Putamen (tissue), 1 donor: ENCODE measurements around the gene CEBPB.
"Not testable (repeated sequence)": the region's sequence is repeated elsewhere in the genome, so short reads cannot be mapped to it uniquely, and the experiment has no call there.

ENCODE experiments used
- DNase-seq: peaks from one replicate; pipeline ENCODE4 v3.0.0-alpha.2; 2016; ENCODE audit warnings: low spot score

Gene CEBPB

DNA sequence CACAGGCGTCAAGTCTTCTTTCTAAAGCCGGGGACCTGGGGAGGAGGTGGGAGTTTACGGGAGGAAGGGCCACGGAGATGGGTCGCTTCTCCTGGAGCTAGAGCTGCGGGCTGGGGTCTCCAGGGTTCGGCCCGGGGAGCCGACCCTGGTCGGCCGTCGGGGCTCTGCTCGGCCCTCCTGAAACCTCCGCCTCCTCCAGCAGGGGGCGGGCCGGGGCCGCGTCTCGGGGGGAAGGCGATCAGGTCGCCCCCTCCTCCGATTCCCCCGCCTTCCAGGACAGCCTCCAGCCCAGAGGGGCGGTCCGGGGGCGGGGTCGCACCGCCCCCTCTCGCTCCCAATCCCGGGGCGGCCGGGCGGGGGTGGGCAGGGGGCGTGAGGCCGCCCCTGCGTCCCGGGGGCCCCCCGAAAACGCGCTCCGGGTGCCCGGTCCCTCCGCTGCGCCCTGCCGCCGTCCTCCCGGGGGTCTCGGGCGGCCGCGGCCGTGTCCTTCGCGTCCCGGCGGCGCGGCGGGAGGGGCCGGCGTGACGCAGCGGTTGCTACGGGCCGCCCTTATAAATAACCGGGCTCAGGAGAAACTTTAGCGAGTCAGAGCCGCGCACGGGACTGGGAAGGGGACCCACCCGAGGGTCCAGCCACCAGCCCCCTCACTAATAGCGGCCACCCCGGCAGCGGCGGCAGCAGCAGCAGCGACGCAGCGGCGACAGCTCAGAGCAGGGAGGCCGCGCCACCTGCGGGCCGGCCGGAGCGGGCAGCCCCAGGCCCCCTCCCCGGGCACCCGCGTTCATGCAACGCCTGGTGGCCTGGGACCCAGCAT lies at the start of gene CEBPB:
CEBPB (plus strand) TSS at position 580 of the 814 bp plus-strand sequence; CDS start at position 784, 204 bp downstream.
- DNase-seq, result peak; percentile 58

- DNase-seq, result no peak
Measured at GRCh38 chr20:50141018-50141675, 49.5 kb upstream of the CEBPB start.

DNA sequence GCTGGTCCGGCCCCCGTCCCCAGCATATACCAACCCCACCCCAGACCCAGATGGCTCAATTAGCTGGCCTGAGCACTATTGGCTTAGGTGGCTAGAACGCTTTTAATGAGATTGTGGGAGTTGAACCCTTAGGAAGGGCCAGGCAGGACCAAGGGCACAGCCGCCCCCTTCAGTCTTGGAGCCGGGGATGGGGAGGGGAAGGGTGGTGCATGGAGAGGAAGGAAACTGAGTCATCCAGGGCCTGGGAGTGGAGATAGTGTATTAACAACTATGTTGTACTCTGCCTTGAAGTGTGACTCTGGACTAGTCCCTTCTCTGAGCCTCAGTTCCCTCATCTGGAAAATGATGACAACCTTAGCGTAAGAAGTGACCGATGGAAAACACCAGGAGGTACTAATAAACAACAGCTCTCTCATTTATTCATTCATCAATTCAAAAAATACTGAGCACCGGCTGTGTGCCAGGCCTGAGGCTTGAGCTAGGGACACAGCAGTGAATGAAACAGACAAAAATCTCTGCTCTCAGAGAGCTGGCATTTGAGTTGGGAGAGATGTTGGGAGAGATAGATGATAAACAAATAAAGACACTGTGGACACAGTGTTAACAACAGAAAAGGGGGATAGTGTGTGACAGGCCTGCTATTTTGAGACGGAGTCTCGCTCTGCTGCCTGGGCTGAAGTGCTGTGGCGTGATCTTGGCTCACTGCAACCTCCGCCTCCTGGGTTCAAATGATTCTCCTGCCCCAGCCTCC lies 48.6 kb upstream of the CEBPB start:
- no peak for DNase-seq

- no peak for DNase-seq
Measured at GRCh38 chr20:50142812-50143211, 47.8 kb upstream of the CEBPB start.

- no peak for DNase-seq
Measured at GRCh38 chr20:50144362-50144761, 46.3 kb upstream of the CEBPB start.

DNA sequence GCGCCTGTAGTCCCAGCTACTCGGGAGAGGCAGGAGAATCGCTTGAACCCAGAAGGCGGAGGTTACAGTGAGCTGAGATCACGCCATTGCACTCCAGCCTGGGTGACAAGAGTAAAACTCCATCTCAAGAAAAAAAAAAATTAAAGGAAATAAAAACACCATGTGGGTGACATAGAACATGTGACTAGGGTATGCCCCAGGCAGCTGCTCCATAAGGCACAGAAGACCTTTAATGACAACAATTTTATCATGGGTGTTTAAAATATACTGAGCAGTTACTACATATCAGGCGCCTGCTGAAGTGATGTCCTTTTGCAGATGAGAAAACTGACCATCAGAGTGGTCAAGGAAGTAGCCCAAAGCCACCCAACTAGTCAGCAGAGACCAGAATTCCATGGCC lies 45.1 kb upstream of the CEBPB start:
- DNase-seq, result no peak

DNA sequence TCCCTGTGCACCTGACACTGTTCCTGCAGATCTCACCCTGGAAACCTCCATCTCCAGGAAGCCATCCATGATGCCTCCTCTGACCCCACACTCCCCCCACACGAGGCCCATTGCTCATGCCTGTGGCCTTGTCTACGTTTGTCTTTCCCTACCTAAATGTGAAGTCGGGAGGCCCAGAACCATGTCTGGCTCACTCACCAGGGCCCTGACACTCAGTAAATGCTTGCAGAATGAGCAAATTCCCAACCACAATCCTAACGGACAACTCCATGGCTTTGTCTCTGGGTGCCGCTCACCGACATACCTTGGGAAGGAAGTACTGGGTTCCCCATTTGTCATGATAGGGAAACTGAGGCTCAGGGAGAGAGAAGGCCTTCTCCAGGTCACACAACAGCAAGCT lies 44.4 kb upstream of the CEBPB start:
- DNase-seq, result no peak

DNA sequence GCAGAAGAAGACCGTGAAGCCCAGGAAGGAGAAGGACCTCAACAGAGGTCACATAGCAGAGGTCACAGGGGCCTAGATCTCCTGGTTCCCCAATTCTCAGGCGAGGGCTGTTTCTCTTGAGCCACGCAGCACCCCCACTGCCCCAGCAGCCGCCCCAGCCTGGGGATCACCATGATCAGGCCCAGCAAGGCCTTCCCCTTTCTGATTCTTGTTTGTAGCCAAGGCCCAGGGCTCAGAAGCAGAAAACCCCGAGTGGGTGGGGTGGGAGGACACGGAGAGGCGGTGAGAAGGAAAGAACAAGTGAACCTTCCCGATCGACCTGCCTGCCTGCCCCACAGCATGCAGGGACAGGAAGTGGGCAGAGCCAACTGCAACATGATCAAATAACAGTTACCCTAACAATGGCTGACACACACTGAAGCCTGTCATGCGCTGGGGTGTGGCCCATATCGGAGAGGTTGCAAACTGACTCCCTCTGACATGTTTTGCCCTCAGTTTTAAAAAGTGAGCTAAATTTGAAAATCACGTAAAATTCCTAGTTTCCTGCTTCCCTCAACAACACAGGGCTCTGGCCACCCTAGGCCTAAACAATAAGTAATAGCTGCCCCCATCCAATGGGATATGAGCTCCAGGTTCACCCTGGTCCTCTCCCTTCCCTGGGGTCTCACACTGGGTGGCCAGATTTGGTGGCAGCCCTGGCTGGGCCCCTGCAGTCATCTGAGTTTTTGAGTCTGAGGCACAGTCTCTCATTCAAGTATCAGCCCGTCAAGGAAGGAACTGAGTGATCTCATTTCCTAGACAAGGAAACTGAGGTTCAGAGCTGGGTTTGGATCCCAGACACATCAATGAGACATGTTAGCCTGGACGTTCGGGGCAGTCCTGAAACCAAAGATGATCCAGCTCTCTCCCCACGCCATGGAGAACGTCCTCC lies 43.6 kb upstream of the CEBPB start:
- DNase-seq, result no peak

- DNase-seq, result no peak
Measured at GRCh38 chr20:50149481-50150254, 41.0 kb upstream of the CEBPB start.

- DNase-seq, result no peak
Measured at GRCh38 chr20:50151034-50151743, 39.4 kb upstream of the CEBPB start.

GRCh38 chr20:50152394-50153152 lies 38.1 kb upstream of the CEBPB start:
- no peak for DNase-seq

- no peak for DNase-seq
Measured at GRCh38 chr20:50153153-50153499, 37.5 kb upstream of the CEBPB start.

GRCh38 chr20:50153500-50154377 lies 36.9 kb upstream of the CEBPB start, which contains the start of gene PEDS1:
Gene PEDS1, minus strand, starts transcription at chr20:50153723. Its CDS starts 86 bp downstream, at chr20:50153637.
- peak; percentile 93 for DNase-seq

GRCh38 chr20:50161494-50161893 lies 29.1 kb upstream of the CEBPB start:
- not testable (repeated sequence) for DNase-seq

DNA sequence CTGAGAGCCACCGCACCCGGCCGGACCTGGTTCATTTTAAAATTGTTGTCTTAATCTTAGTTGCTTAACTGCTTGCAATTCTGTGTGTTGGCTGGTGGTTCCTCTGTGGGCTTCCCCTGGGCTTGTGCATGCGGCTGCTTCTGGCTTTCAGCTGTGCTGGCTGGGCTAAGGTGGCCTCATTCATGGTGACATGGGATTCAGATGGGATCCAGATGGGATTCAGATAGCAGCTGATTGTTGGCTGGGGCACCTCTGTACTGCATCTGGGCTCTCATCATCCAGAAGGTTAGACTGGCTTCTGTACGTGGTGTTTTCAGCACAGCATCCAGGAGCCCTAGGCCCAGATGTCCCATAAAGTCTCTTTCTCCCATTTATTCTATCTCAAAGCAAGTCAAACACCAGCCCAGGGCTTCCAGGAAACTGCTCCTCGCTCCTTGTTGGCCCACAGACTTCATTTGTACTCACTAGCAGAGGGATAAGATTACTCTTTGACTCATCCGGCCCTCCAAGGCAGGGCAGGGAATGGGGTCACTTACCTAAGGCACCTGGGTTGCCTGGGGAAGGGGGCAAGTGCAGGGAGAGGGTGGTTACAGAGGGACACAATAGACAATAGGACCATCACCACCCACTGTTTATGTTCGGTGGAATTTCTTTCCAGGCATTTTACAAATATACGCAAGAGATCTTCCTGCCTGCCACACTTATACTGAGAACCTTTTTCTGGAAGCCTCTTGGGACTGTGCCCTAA lies 26.9 kb upstream of the CEBPB start:
- no peak for DNase-seq

DNA sequence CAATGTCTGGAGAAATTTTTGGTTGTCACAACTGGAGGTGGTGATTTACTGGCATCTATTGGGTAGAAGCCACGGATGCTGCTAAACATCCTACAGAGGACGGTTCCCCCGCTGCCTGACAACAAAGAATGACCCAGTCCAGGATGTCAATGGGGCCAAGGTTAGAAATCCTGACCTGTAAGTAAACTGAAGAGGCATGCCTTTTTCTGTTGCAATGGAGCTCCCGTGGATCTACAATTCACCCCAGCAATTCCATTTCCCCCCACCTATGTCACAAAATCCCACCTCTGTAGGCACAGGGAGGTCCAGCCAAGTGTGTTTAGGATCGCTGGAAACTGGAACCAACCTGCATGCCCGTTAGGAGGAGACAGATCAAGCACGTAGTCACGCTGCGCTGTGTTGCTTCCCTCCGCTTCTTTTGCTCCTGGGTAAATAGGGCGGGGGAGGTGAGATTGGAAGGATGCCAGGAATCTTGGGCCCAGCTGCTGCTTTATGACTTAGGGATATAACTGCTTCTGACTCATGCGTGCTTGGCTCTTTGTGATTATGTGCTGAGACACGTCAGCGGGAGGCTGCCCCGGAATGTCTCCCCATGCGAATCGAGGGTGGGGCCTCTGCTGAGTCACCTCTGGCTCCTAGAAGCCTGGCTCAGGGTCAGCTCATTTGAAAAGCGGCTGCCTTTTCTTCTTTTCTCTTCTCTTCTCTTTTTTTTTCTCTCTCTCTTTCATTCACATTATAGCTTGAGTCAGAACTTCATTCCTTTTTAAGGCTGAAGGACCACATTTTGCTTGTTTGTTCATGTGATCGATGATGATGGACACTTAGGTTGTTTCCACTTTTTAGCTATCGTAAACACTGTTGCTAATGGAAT lies 24.7 kb upstream of the CEBPB start:
- peak; percentile 89 for DNase-seq
